Neuronal stem cell (in vitro differentiated cells): ENCODE data around the gene RRAS.
"Not testable (repeated sequence)": the region's sequence is repeated elsewhere in the genome, so short reads cannot be mapped to it uniquely, and the experiment has no call there.

Source experiments
- DNase-seq: peaks from one replicate; pipeline ENCODE4 v3.0.0-alpha.2; 2013; ENCODE audit warnings: low spot score
- H2AFZ ChIP-seq: one replicate; pipeline ENCODE4 v1.6.1; 2013; ENCODE audit warnings: mild to moderate bottlenecking, low read length, inconsistent platforms
- H2AK5ac ChIP-seq: 2 replicates; pipeline ENCODE4 v1.6.1; 2013; ENCODE audit warnings: low read depth, mild to moderate bottlenecking, inconsistent platforms, low read length, moderate library complexity, mixed read lengths
- H2BK120ac ChIP-seq: 2 replicates; pipeline ENCODE4 v1.6.1; 2013; ENCODE audit warnings: low read depth, mild to moderate bottlenecking, inconsistent platforms, low read length, moderate library complexity, mixed read lengths
- H2BK12ac ChIP-seq: one replicate; pipeline ENCODE4 v1.6.1; 2013; ENCODE audit warnings: low read length, inconsistent platforms
- H2BK15ac ChIP-seq: 2 replicates; pipeline ENCODE4 v1.6.1; 2013; ENCODE audit warnings: mild to moderate bottlenecking, low read length, inconsistent platforms, mixed read lengths
- H2BK5ac ChIP-seq: one replicate; pipeline ENCODE4 v1.6.1; 2013; ENCODE audit warnings: inconsistent platforms, mild to moderate bottlenecking, low read length, moderate library complexity
- H3K14ac ChIP-seq: one replicate; pipeline ENCODE4 v1.6.1; 2013; ENCODE audit warnings: low read length, inconsistent platforms
- H3K18ac ChIP-seq: 2 replicates; pipeline ENCODE4 v1.6.1; 2013; ENCODE audit warnings: low read length, inconsistent platforms
- H3K23ac ChIP-seq: 2 replicates; pipeline ENCODE4 v1.6.1; 2013; ENCODE audit warnings: low read depth, mild to moderate bottlenecking, mixed read lengths, low read length, inconsistent platforms; ENCODE audit not compliant: poor library complexity
- H3K27ac ChIP-seq: replicated peaks from 3 replicates; pipeline ENCODE4 v1.5.1; 2013; ENCODE audit warnings: low read length, inconsistent platforms
- H3K27me3 ChIP-seq, 3 experiments: 2 replicates each; pipeline ENCODE4 v1.6.1; 2013; ENCODE audit warnings: low read length in 3 of 3, mild to moderate bottlenecking in 2 of 3, inconsistent platforms in 1 of 3, low read depth in 1 of 3, mixed read lengths in 1 of 3, moderate library complexity in 1 of 3; ENCODE audit not compliant: control insufficient read depth in 3 of 3, insufficient read depth in 3 of 3
- H3K36me3 ChIP-seq, 2 donors: replicated peaks in 1 of 2; 2 replicates each; pipeline ENCODE4 v1.6.1; 2013; ENCODE audit warnings: low read length in 2 of 2; ENCODE audit not compliant: control insufficient read depth in 2 of 2, insufficient read depth in 2 of 2
- H3K4ac ChIP-seq: 2 replicates; pipeline ENCODE4 v1.6.1; 2013; ENCODE audit warnings: inconsistent platforms, mild to moderate bottlenecking, low read length, moderate library complexity
- H3K4me1 ChIP-seq, 2 donors: 1 replicate in 1 of 2; 2 replicates in 1 of 2; pipeline ENCODE4 v1.6.1; 2013; ENCODE audit warnings: low read length in 2 of 2, low read depth in 1 of 2; ENCODE audit not compliant: control insufficient read depth in 2 of 2, insufficient read depth in 1 of 2
- H3K4me2 ChIP-seq: one replicate; pipeline ENCODE4 v1.6.1; 2013; ENCODE audit warnings: mild to moderate bottlenecking, low read length, inconsistent platforms; ENCODE audit not compliant: insufficient read depth, poor library complexity, severe bottlenecking
- H3K4me3 ChIP-seq, 2 donors: 2 replicates each; pipeline ENCODE4 v1.5.1; 2013; ENCODE audit warnings: low read length in 2 of 2, mild to moderate bottlenecking in 2 of 2, inconsistent platforms in 1 of 2, moderate library complexity in 1 of 2
- H3K79me1 ChIP-seq: one replicate; pipeline ENCODE4 v1.6.1; 2013; ENCODE audit warnings: low read depth, mild to moderate bottlenecking, inconsistent platforms, low read length, moderate library complexity
- H3K9ac ChIP-seq: one replicate; pipeline ENCODE4 v1.6.1; 2013; ENCODE audit warnings: mild to moderate bottlenecking, low read depth, low read length, inconsistent platforms; ENCODE audit not compliant: poor library complexity
- H3K9me3 ChIP-seq, 2 donors: replicated peaks in 1 of 2; 2 replicates each; pipeline versions ENCODE3 to v1.6.1; 2013; ENCODE audit warnings: low read length in 2 of 2, mild to moderate bottlenecking in 2 of 2, inconsistent platforms in 1 of 2, low read depth in 1 of 2, mixed read lengths in 1 of 2, moderate library complexity in 1 of 2; ENCODE audit not compliant: control insufficient read depth in 2 of 2, insufficient read depth in 1 of 2
- H4K8ac ChIP-seq: one replicate; pipeline ENCODE4 v1.6.1; 2013; ENCODE audit warnings: low read depth, mild to moderate bottlenecking, inconsistent platforms, low read length, moderate library complexity
- H4K91ac ChIP-seq: one replicate; pipeline ENCODE4 v1.6.1; 2013; ENCODE audit warnings: low read length, low read depth, mild to moderate bottlenecking, inconsistent platforms; ENCODE audit not compliant: poor library complexity
- WGBS, 2 donors: extraction: QIAGEN DNeasy Blood & Tissue Kit; methylation state at CpG; one replicate each; pipeline ENCODE4 v1.1.7; 2013; ENCODE audit warnings: missing lambda C conversion rate in 2 of 2, mixed read lengths in 1 of 2; ENCODE audit not compliant: insufficient read length in 2 of 2, insufficient replicate concordance in 1 of 2; ENCODE audit errors: extremely low coverage in 2 of 2; 5-methylcytosine and 5-hydroxymethylcytosine counted together

RRAS gene

GRCh38 chr19:49635530-49636232, 4.3 kb downstream of the RRAS start:
- Histone ChIP-seq H3K27ac (peak overlapping the region; percentile 32), H3K9me3 (no peaks in the 10 kb centered on the region), H3K27me3 (no peaks in the 10 kb centered on the region), H2BK15ac (no peak overlapping the region), H4K8ac (no peak overlapping the region), H4K91ac (no peak overlapping the region), H3K36me3 (peaks cover 0 to 5% of the 10 kb centered on the region in 2 donors), H3K79me1 (no peaks in the 10 kb centered on the region), H3K9ac (no peak overlapping the region), H3K4me2 (no peak overlapping the region), H3K23ac (no peak overlapping the region), H3K4me3 (no peak overlapping the region), H2BK12ac (peak overlapping the region; percentile 90), H3K4me1 (peaks cover 23 to 29% of the 10 kb centered on the region in 2 donors), H2BK120ac (no peak overlapping the region), H2AFZ (peak overlapping the region; percentile 5), H3K4ac (no peak overlapping the region), H2BK5ac (peak overlapping the region; percentile 93), H3K18ac (peak overlapping the region; percentile 96), H2AK5ac (peak overlapping the region; percentile 90), H3K14ac (no peak overlapping the region)
- WGBS, 2 donors = no CpG with 5 or more reads among the region's 24 CpGs
- DNase-seq = no peak

GRCh38 chr19:49633273-49633672, 6.7 kb downstream of the RRAS start:
- not testable (repeated sequence) for H3K9ac ChIP-seq, H2AFZ ChIP-seq, DNase-seq, H3K14ac ChIP-seq, H2BK120ac ChIP-seq, H2BK12ac ChIP-seq, H2BK15ac ChIP-seq, H3K18ac ChIP-seq, H3K23ac ChIP-seq, H3K9me3 ChIP-seq, H4K91ac ChIP-seq, H2BK5ac ChIP-seq, H3K4ac ChIP-seq, H3K27me3 ChIP-seq, H3K27ac ChIP-seq, H3K79me1 ChIP-seq, H4K8ac ChIP-seq, H3K4me2 ChIP-seq, H2AK5ac ChIP-seq
- Histone ChIP-seq H3K4me1 (peaks cover 19% of the 10 kb centered on the region in 2 donors), H3K4me3 (peak overlapping the region in 1 of 2 donors; percentile 5), H3K36me3 (peaks cover 4 to 23% of the 10 kb centered on the region in 2 donors)
- no CpG with 5 or more reads among the region's 9 CpGs for WGBS, 2 donors

DNA sequence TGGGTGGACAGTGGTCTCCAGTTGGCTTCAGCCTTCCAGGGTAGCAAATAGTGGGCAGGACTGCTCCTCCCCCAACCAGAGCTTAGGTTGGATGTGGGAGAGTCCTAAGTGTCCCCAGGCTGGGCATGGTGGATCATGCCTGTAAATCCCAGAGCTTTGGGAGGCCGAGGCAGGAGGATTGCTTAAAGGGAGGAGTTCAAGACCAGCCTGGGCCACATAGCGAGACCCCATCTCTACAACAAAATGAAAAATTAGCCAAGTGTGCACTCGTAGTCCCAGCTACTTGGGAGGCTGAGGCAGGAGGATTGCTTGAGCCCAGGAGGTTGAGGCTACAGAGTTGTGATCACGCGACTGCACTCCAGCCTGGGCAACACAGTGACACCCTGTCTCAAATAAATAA, 7.4 kb downstream of the RRAS start:
- H2AK5ac ChIP-seq = no peak overlapping the region
- no peak overlapping the region for H4K8ac ChIP-seq
- no peak for DNase-seq
- H2AFZ ChIP-seq = no peak overlapping the region
- H2BK12ac ChIP-seq = no peak overlapping the region
- WGBS, 2 donors = no CpG with 5 or more reads among the region's 5 CpGs
- H3K4me2 ChIP-seq = no peak overlapping the region
- H3K4ac ChIP-seq = no peak overlapping the region
- no peak overlapping the region for H4K91ac ChIP-seq
- no peak overlapping the region for H3K18ac ChIP-seq
- no peak overlapping the region for H3K27ac ChIP-seq
- H2BK15ac ChIP-seq = no peak overlapping the region
- no peaks in the 10 kb centered on the region for H3K79me1 ChIP-seq
- no peaks in the 10 kb centered on the region for H3K9me3 ChIP-seq
- H3K14ac ChIP-seq = no peak overlapping the region
- peaks cover 13% of the 10 kb centered on the region in 2 donors for H3K4me1 ChIP-seq
- H2BK5ac ChIP-seq = no peak overlapping the region
- peaks cover 4 to 27% of the 10 kb centered on the region in 2 donors for H3K36me3 ChIP-seq
- H3K23ac ChIP-seq = no peak overlapping the region
- no peak overlapping the region for H3K9ac ChIP-seq
- H3K4me3 ChIP-seq = no peak overlapping the region
- H3K27me3 ChIP-seq = no peaks in the 10 kb centered on the region
- H2BK120ac ChIP-seq = no peak overlapping the region

DNA sequence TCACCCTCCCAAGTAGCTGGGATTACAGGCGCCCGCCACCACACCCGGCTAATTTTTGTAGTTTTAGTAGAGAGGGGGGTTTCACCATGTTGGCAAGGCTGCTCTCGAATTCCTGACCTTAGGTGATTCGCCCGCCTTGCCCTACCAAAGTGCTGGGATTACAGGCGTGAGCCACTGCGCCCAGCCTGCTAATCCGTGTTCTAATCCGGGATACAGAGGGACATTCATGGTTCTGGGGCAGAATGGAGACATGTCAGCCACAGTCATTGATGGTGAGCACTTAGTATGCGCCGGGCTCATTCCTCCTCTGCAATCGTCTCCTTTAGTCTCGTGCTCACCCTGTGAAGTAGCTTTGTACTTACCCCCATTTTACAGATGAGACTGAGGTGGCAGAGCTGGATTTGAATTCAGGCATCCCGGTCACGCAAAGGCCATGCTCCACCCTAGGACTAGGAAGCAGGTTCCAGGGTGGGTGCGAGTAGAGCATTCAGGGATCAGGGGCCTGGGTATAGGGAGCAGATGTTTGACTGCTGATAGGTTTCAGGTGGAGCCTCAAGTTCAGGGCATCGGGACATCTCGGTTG, 8.2 kb downstream of the RRAS start:
- Histone ChIP-seq H3K4me1 (peaks cover 9 to 10% of the 10 kb centered on the region in 2 donors), H3K23ac (no peak overlapping the region), H2BK120ac (no peak overlapping the region), H4K8ac (no peak overlapping the region), H2BK12ac (no peak overlapping the region), H2AFZ (no peak overlapping the region), H2BK5ac (no peak overlapping the region), H3K27me3 (no peaks in the 10 kb centered on the region), H3K9me3 (no peaks in the 10 kb centered on the region), H3K18ac (no peak overlapping the region), H4K91ac (no peak overlapping the region), H3K27ac (no peak overlapping the region), H3K79me1 (no peaks in the 10 kb centered on the region), H2AK5ac (no peak overlapping the region), H3K4me2 (no peak overlapping the region), H3K36me3 (peaks cover 8 to 36% of the 10 kb centered on the region in 2 donors), H3K9ac (no peak overlapping the region), H3K14ac (no peak overlapping the region), H2BK15ac (no peak overlapping the region), H3K4me3 (no peak overlapping the region), H3K4ac (no peak overlapping the region)
- WGBS, 2 donors = no CpG with 5 or more reads among the region's 19 CpGs
- no peak for DNase-seq
